Inflammatory macrophage treated with lipopolysaccharide for 1 hour (primary cell): ENCODE results near the gene MSANTD2.
A peak's percentile ranks its signal among the peaks of the same experiment; 100 is the strongest.

Experiments
- DNase-seq, 2 donors: peaks; one replicate each; pipeline ENCODE4 v3.0.0-alpha.2; 2020 to 2022

Gene MSANTD2

DNA sequence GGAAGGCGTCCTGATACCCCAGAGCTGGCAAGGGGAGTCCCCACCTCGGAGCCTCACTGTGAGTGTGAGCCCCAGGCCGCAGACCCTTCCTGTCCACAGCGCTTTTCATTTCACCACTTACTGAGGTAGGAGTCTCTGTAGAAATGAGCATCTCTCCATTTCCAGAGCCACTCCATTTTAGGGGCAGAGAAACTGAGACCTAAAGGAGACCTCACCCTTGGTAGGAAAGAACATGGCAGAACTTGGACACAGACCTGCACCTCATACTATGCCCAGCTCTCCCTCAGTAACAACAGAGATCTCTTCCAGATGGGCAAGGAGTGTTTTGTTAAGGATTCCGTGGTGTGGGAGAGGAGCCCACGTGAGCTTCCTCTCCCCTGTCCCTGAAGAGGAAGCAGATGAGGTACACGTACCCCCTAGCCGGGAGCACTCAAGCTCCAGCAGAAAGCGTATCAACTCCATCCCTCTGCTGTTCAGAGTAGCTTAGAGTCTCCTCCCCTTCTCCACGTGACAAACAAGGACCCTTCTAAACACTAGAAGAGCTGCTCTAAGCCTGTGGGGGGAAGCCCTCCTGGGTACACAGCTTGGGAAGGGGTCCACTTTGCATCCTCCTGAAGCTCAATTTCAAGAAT is 47.6 kb downstream of the MSANTD2 start:
- no peak for DNase-seq

DNA sequence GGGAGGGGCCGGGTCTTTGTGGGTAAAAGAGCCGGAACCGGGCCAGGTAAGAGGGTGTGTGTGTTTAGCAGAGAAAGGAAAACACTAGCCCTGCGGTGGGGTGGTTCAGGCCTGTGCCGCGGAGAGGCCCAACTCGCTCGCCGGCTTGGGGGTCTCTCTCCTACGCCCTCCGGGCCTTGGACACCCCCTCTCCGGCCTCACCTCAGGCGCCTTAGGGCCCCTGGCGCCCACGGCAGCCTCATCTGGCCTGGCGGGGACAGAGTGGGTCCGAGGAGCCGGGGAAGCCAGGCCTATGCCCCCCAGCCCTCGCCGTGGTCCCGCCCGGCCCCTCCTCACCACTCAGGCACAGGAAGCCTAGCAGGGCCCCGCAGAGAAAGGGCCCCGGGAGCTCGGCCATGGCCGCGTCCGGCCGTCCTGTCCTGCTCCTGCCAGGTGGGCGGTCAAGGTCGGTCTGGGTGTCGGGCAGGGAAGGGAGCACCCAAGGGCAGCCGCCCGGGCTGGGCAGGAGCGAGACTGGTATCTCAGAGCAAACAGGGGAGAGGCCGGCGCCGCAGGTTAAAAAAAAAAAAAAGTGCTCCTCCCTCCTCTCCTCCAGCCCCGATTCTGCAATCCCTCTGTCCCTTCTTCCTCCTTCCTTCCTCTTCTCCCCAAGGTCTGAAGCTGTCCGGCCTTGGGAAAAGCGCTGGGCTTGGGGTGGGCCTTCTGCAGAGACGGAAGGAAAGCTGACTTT is 48.3 kb downstream of the MSANTD2 start, which contains the start of gene VSIG2:
VSIG2 (minus strand) TSS at position 515 of the 730 bp plus-strand sequence; CDS start at position 397, 118 bp downstream.
- DNase-seq = no peak

DNA sequence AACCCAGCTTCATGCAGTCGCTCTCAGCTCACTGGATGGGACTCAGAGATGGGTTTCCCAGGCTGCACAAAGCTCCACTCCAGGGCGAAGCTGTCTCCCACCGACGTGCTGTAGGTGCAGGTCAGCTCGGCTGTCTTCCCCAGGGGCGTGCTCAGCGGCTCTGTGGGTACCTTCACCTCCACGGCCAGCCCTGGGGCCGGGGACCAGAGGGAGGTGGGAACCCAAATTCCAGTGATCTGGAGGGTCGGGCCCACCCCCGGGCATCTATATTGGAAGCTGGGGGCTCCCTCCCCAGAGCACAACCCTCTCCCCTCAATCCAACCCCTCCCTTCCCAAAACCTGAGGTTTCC is 48.8 kb downstream of the MSANTD2 start:
- DNase-seq = no peak

DNA sequence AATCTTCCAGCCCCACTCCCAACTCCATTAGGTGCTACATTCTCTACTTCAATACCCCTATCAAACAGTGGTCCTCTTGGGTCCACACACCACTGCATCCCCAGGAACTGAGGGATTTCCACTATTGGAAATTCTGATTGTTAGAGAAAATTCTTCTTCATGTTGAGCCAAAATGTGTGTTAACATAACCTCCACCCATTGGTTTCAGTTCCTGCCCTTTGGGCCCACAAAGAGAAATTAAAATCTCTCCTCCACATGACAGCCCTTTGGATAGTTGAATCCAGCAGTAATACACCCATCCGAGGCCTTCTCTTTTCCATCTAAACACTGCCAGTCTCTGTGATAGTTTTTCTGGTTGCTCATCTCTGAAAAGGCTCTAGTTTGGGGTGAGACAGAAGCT is 50.3 kb downstream of the MSANTD2 start:
- DNase-seq = peak; percentile 57 to 65

DNA sequence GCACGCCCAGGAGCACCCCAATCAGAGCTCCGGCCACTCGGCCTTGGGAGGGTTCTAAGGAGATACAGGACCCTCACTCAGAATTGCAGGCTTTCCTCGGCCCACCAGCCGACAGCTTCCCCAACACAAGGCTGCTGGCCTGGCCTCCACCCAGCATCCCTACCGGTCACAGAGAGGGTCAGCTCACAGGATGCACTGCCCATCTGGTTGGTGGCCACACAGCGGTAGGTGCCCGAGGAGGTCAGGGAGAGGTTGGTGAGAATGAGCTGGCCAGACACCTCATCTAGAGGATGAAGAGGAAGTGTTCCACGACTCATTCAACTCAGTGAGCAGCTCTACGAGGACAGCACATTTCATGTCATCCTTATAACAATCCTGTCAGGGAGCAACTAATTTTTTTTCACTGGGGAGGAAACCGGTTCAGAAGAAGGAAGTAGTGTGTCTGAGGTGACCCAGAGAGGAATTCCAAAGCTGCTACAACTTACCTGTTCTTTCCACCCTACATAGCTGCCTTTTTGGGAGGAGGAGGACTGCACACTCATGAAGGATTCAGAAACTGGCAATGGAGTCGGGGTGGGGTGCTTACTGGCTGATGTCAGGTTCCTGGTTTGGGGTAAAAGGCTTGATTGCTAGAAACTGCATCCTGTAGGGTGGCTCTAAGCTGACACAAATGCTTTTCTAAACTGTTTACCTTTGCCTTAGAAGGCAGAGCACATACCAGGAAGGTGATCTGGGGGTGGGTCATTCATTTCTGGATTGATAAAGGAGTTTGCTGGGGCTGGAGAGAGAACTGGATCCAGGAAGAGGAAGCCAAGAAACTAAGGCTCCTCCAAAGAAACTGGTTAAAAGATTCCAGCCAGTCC is 51.5 kb downstream of the MSANTD2 start:
- DNase-seq = no peak

DNA sequence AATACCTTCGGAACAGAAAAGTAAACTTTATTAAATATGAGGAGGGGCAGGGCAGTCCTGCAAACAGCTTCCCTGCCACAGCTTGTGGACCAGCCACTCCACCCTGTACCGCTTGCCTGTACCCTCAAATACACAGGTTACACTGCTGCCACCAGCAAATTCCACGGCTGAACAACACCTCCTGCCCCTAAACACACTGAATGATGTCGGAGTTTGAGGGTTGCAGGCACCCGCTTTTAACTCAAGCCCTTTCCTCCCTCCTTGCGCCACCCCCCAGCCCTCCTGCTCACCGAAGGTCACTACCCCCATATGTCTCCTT is 52.1 kb downstream of the MSANTD2 start:
- no peak for DNase-seq

DNA sequence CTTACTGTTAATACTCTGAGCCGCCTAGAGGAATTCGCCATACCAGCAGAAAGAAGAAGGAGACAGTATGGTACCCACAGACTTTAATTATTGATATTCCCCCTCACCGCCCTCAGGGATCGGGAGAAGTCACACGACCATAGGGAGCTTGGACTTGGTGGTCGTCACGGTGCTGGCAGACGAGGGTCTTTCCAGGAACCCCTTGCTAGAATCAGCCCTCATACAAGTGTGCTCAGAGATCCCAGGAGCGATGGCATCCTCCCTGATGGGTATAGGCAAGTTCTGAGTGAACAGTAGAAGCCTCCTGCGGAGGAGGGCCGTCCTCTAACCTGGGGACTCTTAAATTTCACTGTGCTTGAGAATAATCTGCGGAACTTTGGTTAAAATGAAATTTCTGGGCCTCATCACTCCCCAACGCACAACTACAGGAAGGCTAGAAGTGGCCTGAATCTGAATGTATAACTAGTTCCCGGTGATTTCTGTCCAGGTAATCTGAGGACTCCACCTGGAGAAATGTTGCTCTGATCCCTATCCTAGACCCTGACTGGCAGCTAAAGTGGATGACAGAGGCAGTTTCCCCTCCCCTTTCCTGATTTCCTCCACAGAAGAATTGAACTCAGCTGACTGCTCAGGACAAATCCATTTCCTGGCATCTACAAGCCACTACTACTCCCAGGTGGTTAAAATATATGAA is 52.7 kb downstream of the MSANTD2 start:
- no peak for DNase-seq

DNA sequence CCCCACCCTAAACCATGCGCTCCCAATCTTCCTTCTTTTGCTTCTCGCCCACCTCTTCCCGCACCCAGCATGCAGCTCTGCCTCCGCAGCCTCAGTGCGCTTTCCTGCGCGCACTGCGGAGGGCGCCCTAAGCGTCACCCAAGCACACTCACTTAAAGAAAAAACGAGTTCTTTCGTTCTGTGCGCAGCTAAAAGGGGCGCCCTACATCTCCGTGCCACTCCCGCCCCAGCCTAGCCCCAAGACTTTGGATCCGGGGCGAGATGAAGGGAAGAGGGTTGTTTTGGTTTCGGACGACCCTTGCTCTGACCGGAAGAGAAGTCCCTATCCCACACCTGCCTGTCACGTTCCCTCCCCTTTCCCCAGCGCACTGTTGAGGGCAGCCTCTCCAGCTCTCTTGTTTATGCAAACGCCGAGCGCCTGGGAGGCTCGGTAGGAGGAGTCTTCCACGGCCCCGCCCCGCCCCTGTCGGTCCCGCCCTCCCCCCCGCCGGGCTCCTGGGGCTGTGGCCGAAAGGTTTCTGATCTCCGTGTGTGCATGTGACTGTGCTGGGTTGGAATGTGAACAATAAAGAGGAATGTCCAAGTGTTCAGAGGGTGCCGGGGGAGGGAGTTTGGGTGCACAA is 53.5 kb downstream of the MSANTD2 start:
- DNase-seq = peak; percentile 41 to 65

DNA sequence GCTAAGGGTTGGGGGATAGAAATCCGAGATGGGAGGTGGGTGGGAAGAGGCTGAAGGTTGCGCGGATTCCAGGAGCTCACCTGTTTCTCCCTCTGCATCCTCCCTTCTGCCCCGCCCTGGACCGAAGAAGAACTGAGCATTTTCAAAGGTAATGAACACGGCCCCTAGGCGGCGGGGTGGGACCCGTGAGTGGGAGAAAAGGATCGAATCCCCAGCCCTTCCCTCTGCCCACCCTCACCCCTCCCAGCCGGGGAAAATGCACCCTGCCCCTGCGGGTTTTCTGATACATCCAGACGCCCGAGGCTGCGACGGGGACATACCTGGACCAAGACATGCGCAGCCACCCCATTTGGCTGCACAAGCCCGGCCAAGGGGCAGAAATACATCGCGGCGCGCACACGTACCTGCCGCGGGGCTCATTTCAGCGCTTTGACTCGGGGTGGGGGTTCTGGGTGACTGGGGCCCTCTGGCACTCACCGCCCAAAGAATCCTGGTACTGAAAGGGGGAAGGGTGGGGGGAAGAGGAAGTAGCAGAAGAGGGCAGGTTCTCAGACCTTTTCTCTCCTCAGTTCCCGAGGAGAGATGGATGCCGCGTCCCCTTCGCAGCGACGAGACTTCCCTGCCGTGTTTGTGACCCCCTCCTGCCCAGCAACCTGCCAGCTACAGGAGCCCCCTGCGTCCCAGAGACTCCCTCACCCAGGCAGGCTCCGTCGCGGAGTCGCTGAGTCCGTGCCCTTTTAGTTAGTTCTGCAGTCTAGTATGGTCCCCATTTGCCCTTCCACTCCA is 54.2 kb downstream of the MSANTD2 start:
- DNase-seq = no peak

DNA sequence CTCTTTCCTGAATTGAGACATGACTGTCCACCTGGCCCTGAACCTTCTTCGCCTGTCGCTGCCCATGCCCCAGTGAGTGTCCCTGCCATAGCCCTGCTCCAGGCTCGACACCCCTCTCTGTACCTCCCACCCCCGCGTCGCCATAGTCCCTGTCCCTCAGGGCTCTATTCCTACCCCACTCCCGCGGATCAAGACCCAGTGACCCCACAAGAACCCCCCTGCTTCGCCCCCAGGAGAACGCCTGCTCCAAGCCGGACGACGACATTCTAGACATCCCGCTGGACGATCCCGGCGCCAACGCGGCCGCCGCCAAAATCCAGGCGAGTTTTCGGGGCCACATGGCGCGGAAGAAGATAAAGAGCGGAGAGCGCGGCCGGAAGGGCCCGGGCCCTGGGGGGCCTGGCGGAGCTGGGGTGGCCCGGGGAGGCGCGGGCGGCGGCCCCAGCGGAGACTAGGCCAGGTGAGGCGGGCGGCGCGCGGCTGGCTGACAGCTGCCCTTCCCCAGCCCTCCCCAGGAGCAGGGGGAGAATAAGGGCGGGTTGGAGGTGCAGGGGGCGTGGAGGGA is 54.9 kb downstream of the MSANTD2 start:
- no peak for DNase-seq

DNA sequence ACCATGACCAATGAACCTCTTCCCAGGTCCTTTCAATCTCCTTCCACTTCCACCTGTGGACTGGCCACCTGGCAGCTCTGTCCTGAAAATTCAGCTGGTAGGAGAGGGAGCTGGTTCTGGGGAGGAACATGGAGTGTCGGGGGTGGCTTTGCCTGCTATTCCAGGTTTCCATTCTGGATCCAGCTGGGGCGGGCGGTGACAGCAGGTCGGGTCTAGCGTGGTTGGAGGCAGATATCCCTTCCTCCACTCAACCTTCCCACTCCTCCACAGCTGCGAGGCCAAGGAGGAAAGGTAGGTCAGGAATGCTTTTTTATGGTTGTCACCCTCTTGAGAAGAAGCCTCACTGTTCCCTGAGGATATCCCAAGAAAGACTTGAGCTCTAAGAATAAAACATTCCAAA is 57.2 kb downstream of the MSANTD2 start:
- DNase-seq = no peak

DNA sequence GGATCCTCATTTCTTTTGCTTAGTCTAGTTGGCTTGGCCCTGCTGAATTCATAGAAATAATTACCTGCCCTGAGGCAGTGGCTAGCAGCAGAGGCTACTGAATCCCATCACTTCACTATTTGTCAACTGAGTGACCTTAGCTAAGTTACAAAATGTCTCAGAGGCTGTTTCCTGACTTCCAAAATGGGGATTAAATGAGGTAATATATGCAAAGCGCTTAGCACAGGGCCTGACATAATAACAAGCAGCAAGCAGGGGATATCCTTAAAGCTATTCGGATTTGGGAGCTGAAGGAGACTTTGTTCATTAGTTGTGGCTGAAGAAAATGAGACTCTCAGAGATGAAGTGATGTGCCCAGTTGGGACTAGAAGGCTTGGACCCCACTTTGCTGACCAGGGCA is 57.7 kb downstream of the MSANTD2 start:
- DNase-seq = peak; percentile 43 to 59

DNA sequence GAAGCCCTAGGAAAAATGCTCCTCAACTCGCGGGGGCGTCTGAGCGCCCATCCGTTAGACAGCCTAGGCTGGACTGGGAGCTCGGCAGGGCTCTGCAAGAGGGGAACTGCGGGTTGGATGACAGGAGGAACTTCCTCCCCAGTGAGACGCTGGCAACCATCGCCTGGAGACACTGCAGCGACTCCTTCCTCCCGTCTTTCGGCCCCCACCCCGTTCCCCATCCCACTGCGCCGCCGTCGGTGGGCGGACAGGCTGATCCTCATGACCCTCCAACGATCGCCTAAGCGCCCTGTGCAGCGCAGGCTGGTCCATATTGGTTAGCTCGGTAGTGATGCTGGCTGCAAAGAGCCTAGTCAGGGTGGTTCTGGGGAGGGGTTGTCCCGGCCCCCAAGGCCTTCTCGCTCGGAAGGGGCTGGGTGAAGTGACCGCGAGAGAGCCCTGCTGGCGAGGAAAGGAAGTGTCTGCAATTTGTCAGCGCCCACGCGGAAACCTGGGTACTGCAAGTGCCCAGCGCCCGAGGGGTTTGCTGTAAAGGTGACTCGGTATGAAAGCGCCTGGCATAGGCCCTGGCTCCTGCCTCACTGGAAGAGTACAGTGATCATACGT is 59.8 kb downstream of the MSANTD2 start:
- DNase-seq = peak; percentile 54 to 64

DNA sequence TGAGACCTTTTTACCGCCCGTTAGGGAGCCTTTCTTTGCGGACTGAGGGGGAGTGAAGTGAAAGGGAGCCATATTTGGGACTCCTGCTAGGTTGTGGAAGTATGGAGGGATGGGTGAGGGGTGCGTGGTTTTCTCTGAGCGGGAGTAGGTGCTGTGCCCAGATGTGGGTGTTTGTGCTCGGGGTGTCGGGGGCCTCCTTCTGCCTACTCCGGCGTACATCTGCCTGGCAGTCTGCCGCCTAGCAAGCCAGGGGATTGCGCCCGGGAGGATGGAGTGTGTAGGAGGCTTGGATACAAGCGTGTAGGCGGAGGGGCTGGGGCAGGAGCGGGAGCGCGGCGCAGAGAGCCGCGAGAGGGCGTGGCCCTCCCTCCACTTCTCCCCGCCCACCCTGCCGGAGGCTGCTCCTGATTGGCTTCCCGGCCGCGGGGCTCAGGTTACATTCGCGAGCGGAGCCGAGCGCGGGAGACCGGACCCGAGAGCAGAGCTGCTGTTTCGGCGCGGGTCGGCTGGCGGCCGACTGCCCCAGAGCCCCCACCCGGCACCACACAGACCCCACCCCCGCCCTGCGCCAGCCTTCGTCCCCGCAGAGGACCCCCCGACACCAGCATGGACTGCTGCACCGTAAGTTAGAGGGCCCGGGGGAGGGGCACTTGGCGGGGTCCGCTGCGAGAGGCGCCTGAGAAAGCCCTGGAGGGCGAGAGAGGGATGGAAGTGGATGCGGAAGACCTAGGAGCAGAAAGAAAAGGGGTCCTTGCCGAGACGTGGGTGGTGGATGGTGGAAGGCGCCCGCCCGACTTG is 60.5 kb downstream of the MSANTD2 start, which contains the start of gene NRGN:
NRGN (plus strand) TSS at position 464 of the 798 bp plus-strand sequence; CDS start at position 607, 143 bp downstream.
- peak; percentile 69 to 82 for DNase-seq

DNA sequence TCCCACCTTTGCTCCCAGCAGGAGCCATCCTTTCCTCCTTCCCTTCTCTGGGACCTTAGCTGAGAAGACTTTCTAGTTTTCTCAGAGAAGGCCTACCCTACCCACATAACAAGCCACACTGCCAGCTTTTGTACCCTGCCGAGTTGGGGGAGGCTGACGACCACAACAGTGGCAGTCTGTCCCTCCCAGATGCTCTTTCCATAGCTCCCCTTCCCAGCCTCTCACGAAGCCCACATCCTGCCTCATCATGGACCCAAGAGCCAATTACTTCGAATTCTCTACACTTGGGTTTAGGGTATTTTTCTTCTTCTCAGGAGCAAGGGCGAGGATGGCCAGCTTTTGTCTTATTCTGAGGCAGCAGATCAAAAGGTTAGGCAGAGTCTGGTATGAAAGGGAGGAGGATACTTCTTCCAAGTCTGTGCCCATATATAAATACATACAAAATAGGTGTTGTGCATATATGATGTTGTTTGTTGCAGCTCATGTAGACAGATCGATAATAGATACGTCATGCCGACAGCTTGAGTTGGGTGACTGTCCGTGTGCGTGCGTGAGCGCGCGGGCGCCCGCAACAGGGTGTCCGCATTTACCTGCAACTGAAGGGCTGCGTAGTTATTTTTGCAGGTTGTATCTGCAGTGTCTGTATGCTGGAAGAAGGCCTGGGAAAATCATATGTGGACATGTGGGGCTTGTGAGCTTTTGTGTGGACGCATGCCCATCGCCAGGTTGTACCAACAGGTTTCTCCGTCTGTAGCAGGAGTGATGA is 61.3 kb downstream of the MSANTD2 start:
- no peak for DNase-seq

DNA sequence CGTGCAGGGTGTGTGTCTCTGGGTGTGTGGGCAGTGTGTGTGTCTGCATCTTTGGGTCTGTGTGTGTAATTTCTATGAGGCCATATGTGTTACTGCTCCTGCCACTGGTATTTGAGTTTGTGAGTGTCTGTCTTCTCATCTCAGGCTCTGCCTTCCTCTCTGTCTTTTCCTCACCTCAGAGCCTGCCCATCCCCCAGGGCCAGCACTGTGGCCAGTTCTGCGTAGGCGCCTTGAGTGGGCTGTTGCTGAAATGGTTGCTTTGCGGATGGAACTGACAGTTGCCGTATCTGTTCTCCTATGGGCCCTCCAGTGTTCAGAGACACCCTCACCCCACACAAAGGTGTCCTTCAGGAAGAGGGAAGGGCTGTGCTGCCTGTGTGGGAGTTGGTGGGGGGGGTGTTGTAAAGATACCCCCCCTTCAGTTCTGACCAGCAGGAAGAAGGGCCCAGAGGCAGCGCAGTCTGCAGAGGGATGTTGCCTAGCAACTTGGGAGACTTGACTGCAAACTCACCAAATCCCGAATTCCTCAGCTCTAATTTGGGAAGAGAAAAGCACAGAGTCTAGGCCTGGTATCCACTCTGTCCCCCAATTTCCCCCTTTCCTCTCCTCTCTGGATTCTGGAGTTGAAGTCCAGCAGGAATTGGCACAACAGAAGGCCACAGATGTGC is 62.4 kb downstream of the MSANTD2 start:
- no peak for DNase-seq

DNA sequence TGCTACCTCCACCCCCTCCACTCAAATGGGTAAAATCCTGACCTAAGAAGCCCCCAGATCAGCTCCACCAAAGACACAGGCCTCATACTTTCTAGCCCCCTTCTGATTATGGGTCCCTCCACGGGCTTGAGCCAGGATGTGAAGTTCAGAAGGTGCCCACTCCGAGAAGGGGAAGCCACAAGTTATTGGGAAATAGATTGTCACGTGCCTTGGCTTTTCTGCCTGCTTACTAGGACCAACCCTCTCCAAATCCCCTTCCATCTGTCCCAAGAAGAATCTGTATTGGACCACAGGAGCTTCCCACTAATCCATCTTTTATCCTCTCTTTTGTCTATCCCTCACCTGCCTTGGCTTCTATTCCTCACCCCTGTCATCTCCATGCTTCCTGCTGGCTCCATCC is 63.5 kb downstream of the MSANTD2 start:
- peak; percentile 45 to 64 for DNase-seq

DNA sequence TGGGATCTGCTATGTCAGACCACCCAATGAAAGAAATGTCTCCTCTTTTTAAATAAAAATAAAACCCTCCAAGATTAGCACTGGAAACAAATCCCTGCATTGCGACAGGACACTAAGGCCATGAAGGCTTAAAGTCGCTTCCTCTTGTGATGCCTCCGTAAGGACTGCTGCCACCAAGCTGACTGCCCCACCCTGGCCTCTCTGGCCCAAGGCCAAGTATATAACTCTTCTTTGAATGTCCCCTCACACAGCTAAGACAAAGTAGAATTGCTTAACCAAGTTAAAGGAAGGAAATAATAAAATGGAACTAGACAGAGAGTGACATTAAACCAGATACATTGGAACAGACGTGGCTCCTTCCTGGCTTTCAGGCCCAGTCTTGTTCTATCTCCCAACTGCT is 68.0 kb downstream of the MSANTD2 start:
- DNase-seq = peak; percentile 49 to 74

DNA sequence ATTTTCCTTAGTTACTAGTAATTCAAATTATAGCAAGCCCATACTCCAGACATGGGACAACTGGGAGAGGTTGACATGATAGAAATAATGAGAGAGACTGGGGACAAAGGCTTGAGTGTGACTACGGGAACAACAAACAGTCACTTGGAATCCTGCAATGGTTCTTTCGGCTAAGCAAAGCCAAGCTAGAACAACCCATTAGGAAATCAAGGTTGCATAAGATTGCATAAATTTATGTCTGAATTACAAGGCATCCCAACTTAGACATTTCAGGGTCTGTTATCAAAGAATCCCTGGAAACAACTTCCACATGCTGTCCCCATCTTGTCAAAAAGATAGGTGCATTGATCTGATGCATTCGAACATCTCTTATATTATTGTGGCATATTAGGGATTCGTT is 70.6 kb downstream of the MSANTD2 start:
- DNase-seq = peak in 1 of 2 donors; percentile 58
